SK-N-SH (cell line): ENCODE data around the gene RWDD2A. TPM values are rescaled to one million over a fixed set of nuclear protein-coding genes. Genes with fewer than 3 reads are reported as not detected.
A peak's percentile ranks its signal among the peaks of the same experiment; 100 is the strongest.

ENCODE experiments used
- CTCF ChIA-PET: fragments of 300-600, 350-600 bp; formaldehyde crosslinking; extraction: SDS; loops from one replicate; lab custom pipeline; 2021; lab: Yijun Ruan, JAX
- POLR2A ChIA-PET: fragments of 350-600 bp; sonication (Branson Sonifier 250); formaldehyde crosslinking; extraction: SDS; loops from one replicate; lab custom pipeline; 2020; ENCODE audit warnings: antibody characterized with exemption, inconsistent platforms; lab: Yijun Ruan, JAX
- DNase-seq: peaks from one replicate; pipeline ENCODE4 v3.0.0; 2012
- H2AFZ ChIP-seq: fragments of 200-600 bp; sonication (generic); 2 replicates; pipeline ENCODE4 v1.8.1; 2016; ENCODE audit warnings: antibody characterized with exemption, mild to moderate bottlenecking, low read depth
- H3F3A ChIP-seq: fragments of 200-600 bp; sonication (generic); replicated peaks from 2 replicates; pipeline ENCODE3; 2016; ENCODE audit warnings: antibody characterized with exemption, mild to moderate bottlenecking; ENCODE audit not compliant: insufficient read depth
- H3K27ac ChIP-seq, 2 experiments: fragments of 200-500 bp in 1 of 2; fragments of 200-600 bp in 1 of 2; sonication (Bioruptor generic) in 1 of 2; sonication (generic), shearing (Covaris generic) in 1 of 2; 2 replicates each; pipeline versions ENCODE4 v1.5.1 to v1.6.1; 2014 to 2016; ENCODE audit warnings: low read depth in 2 of 2, inconsistent platforms in 1 of 2, low read length in 1 of 2, mild to moderate bottlenecking in 1 of 2, mixed read lengths in 1 of 2
- H3K27me3 ChIP-seq: fragments of 200-600 bp; sonication (generic), shearing (Covaris generic); 2 replicates; pipeline ENCODE4 v1.6.1; 2016; ENCODE audit warnings: mixed run types; ENCODE audit not compliant: insufficient read depth
- H3K36me3 ChIP-seq, 2 experiments: fragments of 200-500 bp in 1 of 2; fragments of 200-600 bp in 1 of 2; sonication (Bioruptor generic) in 1 of 2; sonication (generic) in 1 of 2; replicated peaks in 1 of 2; 2 replicates each; pipeline versions ENCODE3 to v1.5.1; 2014 to 2016; ENCODE audit warnings: low read length in 1 of 2, mild to moderate bottlenecking in 1 of 2; ENCODE audit not compliant: insufficient read depth in 2 of 2, control insufficient read depth in 1 of 2
- H3K4me1 ChIP-seq, 2 experiments: fragments of 200-500 bp in 1 of 2; fragments of 200-600 bp in 1 of 2; sonication (Bioruptor generic) in 1 of 2; sonication (generic), shearing (Covaris generic) in 1 of 2; 2 replicates each; pipeline versions ENCODE4 v1.5.1 to v1.6.1; 2014 to 2016; ENCODE audit warnings: low read depth in 1 of 2, low read length in 1 of 2, mixed run types in 1 of 2; ENCODE audit not compliant: insufficient read depth in 2 of 2, control insufficient read depth in 1 of 2
- H3K4me2 ChIP-seq: fragments of 200-600 bp; sonication (generic), shearing (Covaris generic); 2 replicates; pipeline ENCODE4 v1.6.1; 2017; ENCODE audit warnings: mixed run types
- H3K4me3 ChIP-seq, 2 experiments: fragments of 200-500 bp in 1 of 2; fragments of 200-600 bp in 1 of 2; sonication (Bioruptor generic) in 1 of 2; sonication (generic), shearing (Covaris generic) in 1 of 2; 2 replicates each; pipeline versions ENCODE4 v1.5.1 to v1.8.1; 2014 to 2016; ENCODE audit warnings: low read depth in 2 of 2, inconsistent platforms in 1 of 2, low read length in 1 of 2, mild to moderate bottlenecking in 1 of 2, mixed read lengths in 1 of 2, moderate library complexity in 1 of 2
- H3K79me2 ChIP-seq: fragments of 200-600 bp; sonication (generic); 2 replicates; pipeline ENCODE4 v1.8.1; 2017; ENCODE audit warnings: mild to moderate bottlenecking; ENCODE audit not compliant: insufficient read depth
- H3K9ac ChIP-seq: fragments of 200-600 bp; sonication (generic); 2 replicates; pipeline ENCODE4 v1.6.1; 2017; ENCODE audit warnings: mixed run types
- H3K9me2 ChIP-seq: fragments of 200-600 bp; sonication (generic); 2 replicates; pipeline ENCODE4 v1.6.1; 2017; ENCODE audit warnings: mixed run types
- H3K9me3 ChIP-seq: fragments of 200-600 bp; sonication (generic); 2 replicates; pipeline ENCODE4 v1.6.1; 2017; ENCODE audit warnings: mixed run types, mild to moderate bottlenecking, moderate library complexity
- H4K20me1 ChIP-seq: fragments of 200-600 bp; sonication (generic); 2 replicates; pipeline ENCODE4 v1.6.1; 2017; ENCODE audit warnings: mild to moderate bottlenecking, mixed run types; ENCODE audit not compliant: insufficient read depth
- CHD2 ChIP-seq: fragments of 150-350 bp; IDR thresholded peaks from 2 replicates; pipeline ENCODE4 v1.6.1; 2018; ENCODE audit warnings: low read length; ENCODE audit not compliant: partially characterized antibody
- CTCF ChIP-seq: fragments of 200-600 bp; sonication (generic); IDR thresholded peaks from 2 replicates; pipeline ENCODE4 v1.6.1; 2017; ENCODE audit warnings: antibody characterized with exemption, mild to moderate bottlenecking, moderate library complexity
- EZH2phosphoT487 ChIP-seq: fragments of 200-600 bp; sonication (generic); IDR thresholded peaks from 2 replicates; pipeline ENCODE4 v1.6.1; 2017; ENCODE audit warnings: low read depth, mixed run types, mild to moderate bottlenecking, antibody characterized with exemption, moderate library complexity, borderline replicate concordance
- GABPA ChIP-seq: IDR thresholded peaks from 2 replicates; pipeline ENCODE4 v1.4.0; 2012; ENCODE audit warnings: low read depth, mild to moderate bottlenecking
- JUND ChIP-seq: IDR thresholded peaks from 2 replicates; pipeline ENCODE4 v1.4.0; 2012
- MEF2A ChIP-seq: IDR thresholded peaks from 2 replicates; pipeline ENCODE4 v1.4.0; 2012; ENCODE audit warnings: low read depth, borderline replicate concordance
- NRF1 ChIP-seq: IDR thresholded peaks from 2 replicates; pipeline ENCODE4 v1.6.1; 2012; ENCODE audit warnings: low read depth, mild to moderate bottlenecking, low read length
- POLR2AphosphoS5 ChIP-seq: IDR thresholded peaks from 2 replicates; pipeline ENCODE4 v1.6.1; 2012; ENCODE audit warnings: low read depth, low read length
- RAD21 ChIP-seq: IDR thresholded peaks from 2 replicates; pipeline ENCODE4 v1.6.1; 2012; ENCODE audit warnings: mild to moderate bottlenecking, low read length
- RFX5 ChIP-seq: IDR thresholded peaks from 2 replicates; pipeline ENCODE4 v1.6.1; 2012; ENCODE audit warnings: mild to moderate bottlenecking, improper control_type of control experiment, low read length
- SMC3 ChIP-seq: IDR thresholded peaks from 2 replicates; pipeline ENCODE4 v1.6.1; 2012; ENCODE audit warnings: low read depth, low read length, improper control_type of control experiment
- TEAD4 ChIP-seq: IDR thresholded peaks from 2 replicates; pipeline ENCODE4 v1.4.0; 2012; ENCODE audit warnings: mild to moderate bottlenecking, borderline replicate concordance; ENCODE audit not compliant: insufficient read depth
- YY1 ChIP-seq: IDR thresholded peaks from 2 replicates; pipeline ENCODE4 v1.4.0; 2012; ENCODE audit warnings: low read depth, mild to moderate bottlenecking
- WGBS: methylation state at CpG from one replicate; pipeline ENCODE4 v1.1.6; 2017; ENCODE audit warnings: low lambda C conversion rate; 5-methylcytosine and 5-hydroxymethylcytosine counted together
- polyA plus RNA-seq, 3 experiments: library from polyadenylated mRNA; depleted of rRNA; stranded (reverse); fragments of >200 nt; gene quantifications; 2 replicates each; pipeline ENCODE4 v1.2.3, GENCODE V29; 2012
- TF ChIP-seq, protein P1 (sequence below): fragments of 150-350 bp; IDR thresholded peaks from 2 replicates; pipeline ENCODE4 v1.6.1; 2016; ENCODE audit warnings: mild to moderate bottlenecking, low read depth, low read length
- TF ChIP-seq, protein P2 (sequence below): IDR thresholded peaks from 2 replicates; pipeline ENCODE4 v1.6.1; 2012; ENCODE audit warnings: mild to moderate bottlenecking, low read depth, low read length, moderate library complexity
- TF ChIP-seq, protein P3 (sequence below): IDR thresholded peaks from 2 replicates; pipeline ENCODE4 v1.4.0; 2012; ENCODE audit warnings: low read depth, borderline replicate concordance

Gene RWDD2A
- polyA plus RNA-seq, 1 of the 3 experiments (the other 2 are of a cell fraction), result 3.4 TPM

DNA sequence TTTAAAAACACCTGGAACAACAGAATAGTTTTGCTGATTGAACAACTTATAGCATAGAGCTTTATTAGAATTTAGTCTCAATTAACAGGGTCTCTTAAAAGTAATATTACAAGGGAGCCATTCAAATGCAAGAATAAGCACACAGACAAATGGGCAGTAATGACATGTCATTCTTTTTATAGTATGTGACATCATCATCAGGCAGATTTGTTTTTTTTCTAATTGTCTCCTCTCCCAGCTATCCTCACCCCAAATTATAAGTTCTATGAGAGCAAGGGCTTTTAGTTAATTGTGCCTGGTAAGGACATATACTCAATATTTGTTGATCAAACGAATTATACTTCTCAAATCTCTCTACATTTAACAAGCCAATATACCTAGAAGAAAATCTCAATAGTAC, 11.0 kb upstream of the RWDD2A start:
- no peak overlapping the region for H3K9ac ChIP-seq
- no peak overlapping the region for H3K4me2 ChIP-seq

More for the DNA sequence above, 11.0 kb upstream of the RWDD2A start:
- no peak for DNase-seq
- peaks cover 83% of the 10 kb centered on the region in 2 experiments for H3K36me3 ChIP-seq
- H3K9me3 ChIP-seq, result no peaks in the 10 kb centered on the region
- no peak overlapping the region for H2AFZ ChIP-seq
- no peak overlapping the region for H3K4me3 ChIP-seq
- TF ChIP-seq GABPA (no peak), NRF1 (no peak), CTCF (no peak), YY1 (no peak), TEAD4 (no peak), EZH2phosphoT487 (no peak), RFX5 (no peak), MEF2A (no peak), RAD21 (no peak), JUND (no peak), POLR2AphosphoS5 (no peak), CHD2 (no peak), SMC3 (no peak)
- TF ChIP-seq, protein P1, sequence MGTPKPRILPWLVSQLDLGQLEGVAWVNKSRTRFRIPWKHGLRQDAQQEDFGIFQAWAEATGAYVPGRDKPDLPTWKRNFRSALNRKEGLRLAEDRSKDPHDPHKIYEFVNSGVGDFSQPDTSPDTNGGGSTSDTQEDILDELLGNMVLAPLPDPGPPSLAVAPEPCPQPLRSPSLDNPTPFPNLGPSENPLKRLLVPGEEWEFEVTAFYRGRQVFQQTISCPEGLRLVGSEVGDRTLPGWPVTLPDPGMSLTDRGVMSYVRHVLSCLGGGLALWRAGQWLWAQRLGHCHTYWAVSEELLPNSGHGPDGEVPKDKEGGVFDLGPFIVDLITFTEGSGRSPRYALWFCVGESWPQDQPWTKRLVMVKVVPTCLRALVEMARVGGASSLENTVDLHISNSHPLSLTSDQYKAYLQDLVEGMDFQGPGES, result no peak
- TF ChIP-seq, protein P2, sequence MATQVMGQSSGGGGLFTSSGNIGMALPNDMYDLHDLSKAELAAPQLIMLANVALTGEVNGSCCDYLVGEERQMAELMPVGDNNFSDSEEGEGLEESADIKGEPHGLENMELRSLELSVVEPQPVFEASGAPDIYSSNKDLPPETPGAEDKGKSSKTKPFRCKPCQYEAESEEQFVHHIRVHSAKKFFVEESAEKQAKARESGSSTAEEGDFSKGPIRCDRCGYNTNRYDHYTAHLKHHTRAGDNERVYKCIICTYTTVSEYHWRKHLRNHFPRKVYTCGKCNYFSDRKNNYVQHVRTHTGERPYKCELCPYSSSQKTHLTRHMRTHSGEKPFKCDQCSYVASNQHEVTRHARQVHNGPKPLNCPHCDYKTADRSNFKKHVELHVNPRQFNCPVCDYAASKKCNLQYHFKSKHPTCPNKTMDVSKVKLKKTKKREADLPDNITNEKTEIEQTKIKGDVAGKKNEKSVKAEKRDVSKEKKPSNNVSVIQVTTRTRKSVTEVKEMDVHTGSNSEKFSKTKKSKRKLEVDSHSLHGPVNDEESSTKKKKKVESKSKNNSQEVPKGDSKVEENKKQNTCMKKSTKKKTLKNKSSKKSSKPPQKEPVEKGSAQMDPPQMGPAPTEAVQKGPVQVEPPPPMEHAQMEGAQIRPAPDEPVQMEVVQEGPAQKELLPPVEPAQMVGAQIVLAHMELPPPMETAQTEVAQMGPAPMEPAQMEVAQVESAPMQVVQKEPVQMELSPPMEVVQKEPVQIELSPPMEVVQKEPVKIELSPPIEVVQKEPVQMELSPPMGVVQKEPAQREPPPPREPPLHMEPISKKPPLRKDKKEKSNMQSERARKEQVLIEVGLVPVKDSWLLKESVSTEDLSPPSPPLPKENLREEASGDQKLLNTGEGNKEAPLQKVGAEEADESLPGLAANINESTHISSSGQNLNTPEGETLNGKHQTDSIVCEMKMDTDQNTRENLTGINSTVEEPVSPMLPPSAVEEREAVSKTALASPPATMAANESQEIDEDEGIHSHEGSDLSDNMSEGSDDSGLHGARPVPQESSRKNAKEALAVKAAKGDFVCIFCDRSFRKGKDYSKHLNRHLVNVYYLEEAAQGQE, result no peak
- TF ChIP-seq, protein P3, sequence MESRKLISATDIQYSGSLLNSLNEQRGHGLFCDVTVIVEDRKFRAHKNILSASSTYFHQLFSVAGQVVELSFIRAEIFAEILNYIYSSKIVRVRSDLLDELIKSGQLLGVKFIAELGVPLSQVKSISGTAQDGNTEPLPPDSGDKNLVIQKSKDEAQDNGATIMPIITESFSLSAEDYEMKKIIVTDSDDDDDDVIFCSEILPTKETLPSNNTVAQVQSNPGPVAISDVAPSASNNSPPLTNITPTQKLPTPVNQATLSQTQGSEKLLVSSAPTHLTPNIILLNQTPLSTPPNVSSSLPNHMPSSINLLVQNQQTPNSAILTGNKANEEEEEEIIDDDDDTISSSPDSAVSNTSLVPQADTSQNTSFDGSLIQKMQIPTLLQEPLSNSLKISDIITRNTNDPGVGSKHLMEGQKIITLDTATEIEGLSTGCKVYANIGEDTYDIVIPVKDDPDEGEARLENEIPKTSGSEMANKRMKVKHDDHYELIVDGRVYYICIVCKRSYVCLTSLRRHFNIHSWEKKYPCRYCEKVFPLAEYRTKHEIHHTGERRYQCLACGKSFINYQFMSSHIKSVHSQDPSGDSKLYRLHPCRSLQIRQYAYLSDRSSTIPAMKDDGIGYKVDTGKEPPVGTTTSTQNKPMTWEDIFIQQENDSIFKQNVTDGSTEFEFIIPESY, result no peak
- TF ChIP-seq, all 33 proteins: peak for 0
- no peaks in the 10 kb centered on the region for H3K9me2 ChIP-seq
- peaks cover 0 to 21% of the 10 kb centered on the region in 2 experiments; a peak in 2 of 4 replicates for H3K4me1 ChIP-seq
- H3K27ac ChIP-seq, result peak overlapping the region in 1 of 2 experiments; percentile 90; a peak in 1 of 4 replicates
- peaks cover 6% of the 10 kb centered on the region; the same call in 1 of the 2 replicates for H4K20me1 ChIP-seq
- H3K27me3 ChIP-seq, result no peaks in the 10 kb centered on the region
- H3F3A ChIP-seq, result peaks cover 33% of the 10 kb centered on the region
- peaks cover 45% of the 10 kb centered on the region for H3K79me2 ChIP-seq
- 81% methylated on average over 1 of the region's 1 CpG for WGBS
- ChIA-PET POLR2A (no interaction called here), CTCF (no interaction called here)
